HL-60 (cell line): Measurements from ENCODE around the gene HPS4.
A peak's percentile ranks its signal among the peaks of the same experiment; 100 is the strongest.

Experiments used
- DNase-seq, 2 experiments: peaks; one replicate each; pipeline ENCODE4 v3.0.0-alpha.2; 2010 to 2020; ENCODE audit warnings: low read depth in 1 of 2, low spot score in 1 of 2
- H3K27ac ChIP-seq: fragments of 250-450 bp; sonication (Bioruptor Pico); replicated peaks from 2 replicates; pipeline ENCODE4 v1.5.1; 2020; ENCODE audit warnings: mild to moderate bottlenecking, moderate library complexity
- H3K27me3 ChIP-seq: fragments of 250-450 bp; sonication (Bioruptor Pico); 2 replicates; pipeline ENCODE4 v1.5.1; 2021; ENCODE audit warnings: mild to moderate bottlenecking, moderate library complexity; ENCODE audit not compliant: insufficient read depth, poor library complexity, severe bottlenecking
- H3K4me3 ChIP-seq: replicated peaks from 2 replicates; pipeline ENCODE4 v1.5.1; 2011; ENCODE audit warnings: mild to moderate bottlenecking, control low read depth, low read length; ENCODE audit not compliant: insufficient read depth
- GABPA ChIP-seq: IDR thresholded peaks from 2 replicates; pipeline ENCODE4 v1.6.1; 2012; ENCODE audit warnings: low read depth
- POLR2AphosphoS5 ChIP-seq: IDR thresholded peaks from 2 replicates; pipeline ENCODE4 v1.6.1; 2012; ENCODE audit warnings: low read depth
- SPI1 ChIP-seq: IDR thresholded peaks from 2 replicates; pipeline ENCODE4 v1.6.1; 2012; ENCODE audit warnings: low read depth, mild to moderate bottlenecking, borderline replicate concordance
- TF ChIP-seq, protein P1 (sequence below): IDR thresholded peaks from 2 replicates; pipeline ENCODE4 v1.6.1; 2012; ENCODE audit warnings: low read depth; ENCODE audit not compliant: insufficient replicate concordance
- TF ChIP-seq, protein P2 (sequence below): IDR thresholded peaks from one replicate; pipeline ENCODE4 v1.5.1; 2011; ENCODE audit warnings: low read length, control low read depth, inconsistent platforms; ENCODE audit not compliant: insufficient read depth

Gene HPS4

DNA sequence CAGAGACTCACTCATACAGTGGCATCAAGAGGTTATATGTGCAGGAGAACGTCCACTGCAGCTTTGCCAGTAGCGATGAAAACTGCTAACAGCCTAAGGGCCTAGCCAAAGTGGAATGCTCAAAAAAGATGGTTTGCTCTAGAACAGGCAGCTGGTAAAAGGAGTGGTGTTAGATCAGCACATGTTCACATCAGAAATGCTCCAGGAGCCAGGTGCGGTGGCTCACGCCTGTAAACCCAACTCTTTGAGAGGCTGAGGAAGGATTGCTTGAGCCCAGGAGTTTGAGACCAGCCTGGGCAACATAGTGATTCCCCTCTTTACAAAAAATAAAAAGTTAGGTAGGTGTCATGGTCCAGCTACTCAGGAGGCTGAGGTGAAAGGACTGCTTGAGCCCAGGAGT is 39.0 kb upstream of the HPS4 start:
- no peak for DNase-seq
- Histone ChIP-seq H3K27me3 (no peaks in the 10 kb centered on the region), H3K27ac (no peak overlapping the region), H3K4me3 (no peak overlapping the region)
- TF ChIP-seq SPI1 (no peak), GABPA (no peak), POLR2AphosphoS5 (no peak)
- TF ChIP-seq, protein P1, sequence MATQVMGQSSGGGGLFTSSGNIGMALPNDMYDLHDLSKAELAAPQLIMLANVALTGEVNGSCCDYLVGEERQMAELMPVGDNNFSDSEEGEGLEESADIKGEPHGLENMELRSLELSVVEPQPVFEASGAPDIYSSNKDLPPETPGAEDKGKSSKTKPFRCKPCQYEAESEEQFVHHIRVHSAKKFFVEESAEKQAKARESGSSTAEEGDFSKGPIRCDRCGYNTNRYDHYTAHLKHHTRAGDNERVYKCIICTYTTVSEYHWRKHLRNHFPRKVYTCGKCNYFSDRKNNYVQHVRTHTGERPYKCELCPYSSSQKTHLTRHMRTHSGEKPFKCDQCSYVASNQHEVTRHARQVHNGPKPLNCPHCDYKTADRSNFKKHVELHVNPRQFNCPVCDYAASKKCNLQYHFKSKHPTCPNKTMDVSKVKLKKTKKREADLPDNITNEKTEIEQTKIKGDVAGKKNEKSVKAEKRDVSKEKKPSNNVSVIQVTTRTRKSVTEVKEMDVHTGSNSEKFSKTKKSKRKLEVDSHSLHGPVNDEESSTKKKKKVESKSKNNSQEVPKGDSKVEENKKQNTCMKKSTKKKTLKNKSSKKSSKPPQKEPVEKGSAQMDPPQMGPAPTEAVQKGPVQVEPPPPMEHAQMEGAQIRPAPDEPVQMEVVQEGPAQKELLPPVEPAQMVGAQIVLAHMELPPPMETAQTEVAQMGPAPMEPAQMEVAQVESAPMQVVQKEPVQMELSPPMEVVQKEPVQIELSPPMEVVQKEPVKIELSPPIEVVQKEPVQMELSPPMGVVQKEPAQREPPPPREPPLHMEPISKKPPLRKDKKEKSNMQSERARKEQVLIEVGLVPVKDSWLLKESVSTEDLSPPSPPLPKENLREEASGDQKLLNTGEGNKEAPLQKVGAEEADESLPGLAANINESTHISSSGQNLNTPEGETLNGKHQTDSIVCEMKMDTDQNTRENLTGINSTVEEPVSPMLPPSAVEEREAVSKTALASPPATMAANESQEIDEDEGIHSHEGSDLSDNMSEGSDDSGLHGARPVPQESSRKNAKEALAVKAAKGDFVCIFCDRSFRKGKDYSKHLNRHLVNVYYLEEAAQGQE: no peak
- TF ChIP-seq, protein P2, sequence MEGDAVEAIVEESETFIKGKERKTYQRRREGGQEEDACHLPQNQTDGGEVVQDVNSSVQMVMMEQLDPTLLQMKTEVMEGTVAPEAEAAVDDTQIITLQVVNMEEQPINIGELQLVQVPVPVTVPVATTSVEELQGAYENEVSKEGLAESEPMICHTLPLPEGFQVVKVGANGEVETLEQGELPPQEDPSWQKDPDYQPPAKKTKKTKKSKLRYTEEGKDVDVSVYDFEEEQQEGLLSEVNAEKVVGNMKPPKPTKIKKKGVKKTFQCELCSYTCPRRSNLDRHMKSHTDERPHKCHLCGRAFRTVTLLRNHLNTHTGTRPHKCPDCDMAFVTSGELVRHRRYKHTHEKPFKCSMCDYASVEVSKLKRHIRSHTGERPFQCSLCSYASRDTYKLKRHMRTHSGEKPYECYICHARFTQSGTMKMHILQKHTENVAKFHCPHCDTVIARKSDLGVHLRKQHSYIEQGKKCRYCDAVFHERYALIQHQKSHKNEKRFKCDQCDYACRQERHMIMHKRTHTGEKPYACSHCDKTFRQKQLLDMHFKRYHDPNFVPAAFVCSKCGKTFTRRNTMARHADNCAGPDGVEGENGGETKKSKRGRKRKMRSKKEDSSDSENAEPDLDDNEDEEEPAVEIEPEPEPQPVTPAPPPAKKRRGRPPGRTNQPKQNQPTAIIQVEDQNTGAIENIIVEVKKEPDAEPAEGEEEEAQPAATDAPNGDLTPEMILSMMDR: no peak

DNA sequence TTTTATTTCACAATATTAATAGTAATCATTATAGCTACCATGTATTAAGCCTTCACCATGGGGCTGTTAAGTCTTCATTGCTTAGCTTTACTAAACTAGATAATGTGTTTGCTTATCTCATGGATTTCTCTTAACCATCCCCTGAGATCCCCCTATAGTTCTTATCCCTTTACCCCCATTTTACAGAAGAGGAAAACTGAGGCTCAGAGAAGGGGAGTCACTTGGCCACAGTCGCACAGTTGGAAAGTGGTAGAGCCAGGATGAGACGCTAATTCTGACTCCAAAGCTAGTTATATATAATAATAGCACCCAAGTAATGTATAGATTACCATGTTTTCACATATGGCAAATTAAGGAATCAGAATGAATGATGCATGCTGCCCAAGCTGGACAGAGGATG is 38.4 kb upstream of the HPS4 start:
- Histone ChIP-seq H3K27me3 (no peaks in the 10 kb centered on the region), H3K27ac (no peak overlapping the region), H3K4me3 (no peak overlapping the region)
- no peak for DNase-seq
- TF ChIP-seq SPI1 (no peak), GABPA (no peak), POLR2AphosphoS5 (no peak)
- TF ChIP-seq, protein P2: no peak
- TF ChIP-seq, protein P1: no peak

DNA sequence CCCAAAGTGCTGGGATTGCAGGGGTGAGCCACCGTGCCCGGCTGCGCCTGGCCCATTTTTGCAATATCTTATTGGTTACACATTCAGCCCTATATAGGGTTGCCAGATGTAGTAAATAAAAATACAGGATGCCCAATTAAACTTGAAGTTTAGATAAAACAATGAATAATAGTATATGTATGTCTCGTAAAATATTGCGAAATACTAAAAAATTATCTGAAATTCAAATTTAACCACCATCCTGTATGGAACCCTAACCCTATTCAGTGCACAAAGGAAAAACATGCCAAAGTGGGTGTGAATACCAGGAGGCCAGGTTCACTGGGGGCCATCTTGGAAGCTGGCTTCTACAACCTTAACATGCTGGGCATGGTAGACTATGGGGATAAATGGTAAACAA is 33.8 kb upstream of the HPS4 start:
- Histone ChIP-seq H3K27ac (no peak overlapping the region), H3K4me3 (no peak overlapping the region), H3K27me3 (no peaks in the 10 kb centered on the region)
- DNase-seq: no peak
- no peak for TF ChIP-seq GABPA

DNA sequence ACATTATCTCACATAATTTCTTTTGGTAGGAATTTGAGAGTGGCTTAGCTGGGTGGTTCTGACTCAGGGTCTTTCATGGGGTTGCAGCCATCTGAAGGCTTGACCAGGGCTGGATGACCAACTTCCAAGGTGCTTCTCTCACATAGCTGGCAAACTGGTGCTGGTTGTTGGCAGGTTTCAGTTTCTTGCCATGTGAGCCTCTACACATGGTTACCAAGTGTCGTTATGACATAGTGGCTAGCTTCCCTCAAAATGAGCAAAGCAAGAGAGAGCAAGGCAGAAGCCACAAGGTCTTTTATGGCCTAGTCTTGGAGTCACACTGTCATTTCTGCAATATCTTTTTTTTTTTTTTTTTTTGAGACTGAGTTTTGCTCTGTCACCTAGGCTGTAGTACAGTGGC is 32.9 kb upstream of the HPS4 start:
- H3K27me3 ChIP-seq: no peaks in the 10 kb centered on the region
- DNase-seq: peak in 1 of 2 experiments; percentile 71
- H3K4me3 ChIP-seq: no peak overlapping the region
- peak overlapping the region; percentile 60 for H3K27ac ChIP-seq
- TF ChIP-seq SPI1 (no peak), POLR2AphosphoS5 (no peak), GABPA (no peak)
- TF ChIP-seq, protein P2: no peak
- TF ChIP-seq, protein P1: no peak
